Upper lobe of right lung (tissue), 1 donor: ENCODE results near the gene ARNT2. TPM values are rescaled to one million over a fixed set of nuclear protein-coding genes. Genes with fewer than 3 reads are reported as not detected.

Experiments
- ATAC-seq: fragments of 200-7000 bp; cut with Tn5 transposase; one replicate; pipeline ENCODE4 v1.9.1; 2020; ENCODE audit warnings: mild to moderate bottlenecking, moderate library complexity
- DNase-seq: peaks from one replicate; pipeline ENCODE4 v3.0.0-alpha.2; 2020
- H3K27ac ChIP-seq: fragments of 200-600 bp; one replicate; pipeline ENCODE4 v1.8.0; 2022
- H3K27me3 ChIP-seq: fragments of 200-600 bp; one replicate; pipeline ENCODE4 v1.8.0; 2022; ENCODE audit warnings: mild to moderate bottlenecking
- H3K36me3 ChIP-seq: fragments of 200-600 bp; one replicate; pipeline ENCODE4 v1.8.0; 2022
- H3K4me1 ChIP-seq: fragments of 200-600 bp; one replicate; pipeline ENCODE4 v1.8.0; 2022
- H3K4me3 ChIP-seq: fragments of 200-600 bp; one replicate; pipeline ENCODE4 v1.8.0; 2022; ENCODE audit warnings: mild to moderate bottlenecking
- H3K9me3 ChIP-seq: fragments of 200-600 bp; one replicate; pipeline ENCODE4 v1.8.0; 2022
- intact Hi-C: fragments of 100-400 bp; cut with DNase I; formaldehyde crosslinking; loops from one replicate; pipeline ENCODE4 v1.11.0; 2022
- total RNA-seq: library from RNA; stranded (reverse); fragmentation: NEBNext Ultra II Directional; extraction: Animal tissue kit (Norgen Biotek cat#: 25700); gene quantifications from one replicate; pipeline ENCODE4 v1.2.1, GENCODE V29; 2021
- TF ChIP-seq, protein P1 (sequence below): fragments of 200-600 bp; IDR thresholded peaks from one replicate; pipeline ENCODE4 v1.8.0; 2022; ENCODE audit warnings: antibody characterized with exemption
- donor health status: DM: no; HTN: yes; CAD: no; lungs with severe emphysema.

The ARNT2 gene
- total RNA-seq, 1 donor from 2014 or later: 12.9 TPM

DNA sequence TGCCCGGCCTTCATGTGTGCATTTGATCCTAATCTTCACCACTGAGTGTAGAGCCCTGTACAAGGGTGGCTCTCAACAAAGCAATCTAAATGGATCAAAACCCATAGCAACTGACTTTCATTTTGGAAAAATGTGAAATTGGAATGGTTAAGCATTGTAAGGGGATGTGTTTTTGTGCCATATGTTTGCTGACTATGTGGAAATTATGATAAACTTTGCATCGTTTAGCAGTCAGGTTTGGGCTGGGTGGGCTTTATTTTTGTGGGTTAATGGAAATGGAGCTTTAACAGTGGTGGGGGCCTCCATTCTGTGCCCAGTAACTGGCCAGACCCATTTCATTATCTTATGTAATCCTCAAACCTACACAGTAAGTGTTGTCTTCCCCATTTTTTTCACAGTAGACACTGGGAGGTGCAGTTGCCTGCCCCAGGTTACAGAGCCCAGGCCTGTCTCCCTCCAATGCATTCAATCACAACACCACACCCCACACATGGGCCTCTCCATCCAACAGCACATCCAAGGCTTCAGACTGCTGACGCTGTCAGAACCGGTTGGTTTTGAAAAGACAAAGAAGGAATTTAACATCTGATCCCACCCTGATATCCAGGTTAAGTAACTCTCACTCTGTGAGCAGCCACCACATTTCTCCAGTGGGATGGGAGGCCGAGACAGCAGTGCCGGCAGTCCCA lies 154.6 kb downstream of the ARNT2 start:
- Histone ChIP-seq H3K27ac (peak overlapping the region; percentile 58), H3K9me3 (no peaks in the 10 kb centered on the region), H3K27me3 (no peaks in the 10 kb centered on the region), H3K4me3 (no peak overlapping the region), H3K36me3 (no peaks in the 10 kb centered on the region), H3K4me1 (peaks cover 45% of the 10 kb centered on the region)
- TF ChIP-seq, protein P1, sequence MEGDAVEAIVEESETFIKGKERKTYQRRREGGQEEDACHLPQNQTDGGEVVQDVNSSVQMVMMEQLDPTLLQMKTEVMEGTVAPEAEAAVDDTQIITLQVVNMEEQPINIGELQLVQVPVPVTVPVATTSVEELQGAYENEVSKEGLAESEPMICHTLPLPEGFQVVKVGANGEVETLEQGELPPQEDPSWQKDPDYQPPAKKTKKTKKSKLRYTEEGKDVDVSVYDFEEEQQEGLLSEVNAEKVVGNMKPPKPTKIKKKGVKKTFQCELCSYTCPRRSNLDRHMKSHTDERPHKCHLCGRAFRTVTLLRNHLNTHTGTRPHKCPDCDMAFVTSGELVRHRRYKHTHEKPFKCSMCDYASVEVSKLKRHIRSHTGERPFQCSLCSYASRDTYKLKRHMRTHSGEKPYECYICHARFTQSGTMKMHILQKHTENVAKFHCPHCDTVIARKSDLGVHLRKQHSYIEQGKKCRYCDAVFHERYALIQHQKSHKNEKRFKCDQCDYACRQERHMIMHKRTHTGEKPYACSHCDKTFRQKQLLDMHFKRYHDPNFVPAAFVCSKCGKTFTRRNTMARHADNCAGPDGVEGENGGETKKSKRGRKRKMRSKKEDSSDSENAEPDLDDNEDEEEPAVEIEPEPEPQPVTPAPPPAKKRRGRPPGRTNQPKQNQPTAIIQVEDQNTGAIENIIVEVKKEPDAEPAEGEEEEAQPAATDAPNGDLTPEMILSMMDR: no peak
- ATAC-seq (peak; percentile 7), DNase-seq (no peak)
- intact Hi-C loops: no loop called here

DNA sequence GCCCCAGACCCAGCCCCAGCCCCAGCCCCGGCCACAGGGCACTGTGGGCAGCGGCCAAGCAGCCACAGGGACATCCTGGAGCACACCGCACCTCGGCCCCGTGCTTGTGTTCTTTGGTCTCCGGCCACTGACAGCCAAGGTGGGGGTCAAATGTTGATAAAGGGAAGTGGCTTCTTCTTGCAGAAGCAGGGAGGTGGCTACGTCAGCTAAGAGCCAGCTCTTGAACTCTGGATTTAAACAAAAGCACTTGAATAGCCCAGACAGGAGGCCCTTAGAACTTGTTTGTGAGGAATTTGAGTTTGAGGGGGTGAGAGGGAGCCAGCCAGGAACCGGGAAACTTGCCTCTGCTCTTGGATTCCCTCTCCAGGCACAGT lies 155.1 kb downstream of the ARNT2 start:
- Histone ChIP-seq H3K27ac (peak overlapping the region; percentile 58), H3K27me3 (no peaks in the 10 kb centered on the region), H3K4me1 (peaks cover 45% of the 10 kb centered on the region), H3K4me3 (no peak overlapping the region), H3K9me3 (no peaks in the 10 kb centered on the region), H3K36me3 (no peaks in the 10 kb centered on the region)
- ATAC-seq (peak; percentile 51), DNase-seq (peak; percentile 80)
- intact Hi-C loops: no loop called here
- TF ChIP-seq, protein P1: no peak

DNA sequence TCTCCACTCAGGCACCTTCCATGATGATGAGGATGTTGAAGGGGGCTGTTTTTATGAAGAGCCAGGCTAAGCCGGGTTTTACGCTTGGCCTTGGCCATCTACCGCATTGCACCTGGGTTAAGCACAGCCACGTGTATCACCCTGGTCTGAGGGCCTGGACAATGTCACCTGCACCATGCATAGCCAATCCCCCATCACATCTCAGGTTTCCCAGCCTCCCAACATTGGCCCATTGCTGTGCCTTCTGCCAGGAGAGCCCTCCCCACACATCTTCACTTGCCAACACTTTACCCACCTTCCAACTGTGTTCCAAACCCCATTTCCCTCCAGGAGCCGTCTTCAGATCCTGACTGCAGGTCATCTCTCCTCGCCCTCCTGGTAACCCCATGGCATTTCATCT lies 155.6 kb downstream of the ARNT2 start:
- no peak for DNase-seq
- Histone ChIP-seq H3K4me1 (peaks cover 45% of the 10 kb centered on the region), H3K27ac (peak overlapping the region; percentile 58), H3K4me3 (no peak overlapping the region), H3K36me3 (no peaks in the 10 kb centered on the region), H3K27me3 (no peaks in the 10 kb centered on the region), H3K9me3 (no peaks in the 10 kb centered on the region)
- TF ChIP-seq, protein P1: no peak
- intact Hi-C loops: loop anchor here (10.0 kb wide), 1 partner anchor 85 kb away; no protein-coding TSS in a partner anchor
- no peak for ATAC-seq

DNA sequence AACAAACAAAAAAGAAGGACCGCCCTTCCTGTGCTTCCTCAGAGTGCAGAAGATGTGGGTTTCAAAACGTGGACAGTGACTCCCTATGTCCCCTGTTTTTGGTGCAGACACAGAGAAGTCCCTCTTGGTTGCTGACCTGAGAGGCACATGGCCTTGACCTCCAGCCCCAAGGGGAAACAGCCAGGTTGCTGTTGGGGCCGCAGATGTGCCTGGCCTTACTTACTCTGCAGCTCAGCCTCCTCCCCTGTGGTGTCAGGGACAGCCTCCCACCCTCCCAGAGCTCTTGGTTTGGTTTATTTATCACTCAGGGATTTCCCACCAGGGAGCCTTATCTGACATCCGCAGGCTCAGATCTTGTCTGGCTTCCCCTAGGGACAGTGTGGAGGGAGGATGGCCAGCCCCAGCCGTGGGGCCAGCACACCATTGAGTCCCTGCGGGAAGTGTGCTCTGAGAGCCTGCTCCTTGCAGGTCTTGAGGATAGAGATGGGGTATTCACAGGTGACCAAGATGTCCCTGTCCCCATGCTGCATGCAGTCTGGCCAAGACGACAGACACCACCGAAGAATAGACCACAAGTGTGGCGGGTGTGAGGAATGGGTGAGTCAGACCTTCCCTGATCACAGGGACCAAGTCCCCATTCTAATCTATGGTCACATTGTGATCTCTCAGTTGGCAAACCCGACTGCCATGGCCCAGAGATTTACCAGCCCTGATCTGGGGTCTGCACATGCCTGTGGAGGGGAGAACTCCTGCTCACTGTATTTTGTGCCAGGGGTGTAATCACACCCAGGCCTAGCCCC lies 156.6 kb downstream of the ARNT2 start:
- Histone ChIP-seq H3K9me3 (no peaks in the 10 kb centered on the region), H3K4me3 (no peak overlapping the region), H3K36me3 (no peaks in the 10 kb centered on the region), H3K27me3 (no peaks in the 10 kb centered on the region), H3K27ac (peak overlapping the region; percentile 58), H3K4me1 (peaks cover 45% of the 10 kb centered on the region)
- peak; percentile 48 for DNase-seq
- peak; percentile 4 for ATAC-seq
- TF ChIP-seq, protein P1: no peak
- intact Hi-C loops: loop anchor here (10.0 kb wide), 1 partner anchor 86 kb away; no protein-coding TSS in a partner anchor

DNA sequence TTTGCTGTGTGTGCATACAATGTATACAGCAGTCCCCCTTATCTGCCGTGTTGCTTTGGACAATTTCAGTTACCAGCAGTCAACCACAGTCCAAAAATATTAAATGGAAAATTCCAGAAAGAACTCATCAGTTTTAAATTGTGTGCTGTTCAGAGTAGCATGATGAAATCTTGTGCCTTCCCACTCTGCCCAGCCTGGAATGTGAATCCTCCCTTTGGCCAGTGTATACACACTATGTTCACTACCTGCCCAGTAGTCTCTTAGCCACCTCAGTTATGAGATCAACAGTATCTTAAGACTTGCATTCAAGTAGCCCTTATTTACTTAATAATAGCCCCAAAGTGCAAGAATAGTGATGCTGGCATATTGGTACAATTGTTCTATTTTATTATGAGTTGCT lies 157.3 kb downstream of the ARNT2 start:
- Histone ChIP-seq H3K4me1 (peaks cover 41% of the 10 kb centered on the region), H3K4me3 (no peak overlapping the region), H3K27me3 (no peaks in the 10 kb centered on the region), H3K36me3 (no peaks in the 10 kb centered on the region), H3K27ac (peak overlapping the region; percentile 58), H3K9me3 (no peaks in the 10 kb centered on the region)
- no peak for DNase-seq
- no peak for ATAC-seq
- intact Hi-C loops: loop anchor here (10.0 kb wide), 1 partner anchor 87 kb away; no protein-coding TSS in a partner anchor
- TF ChIP-seq, protein P1: no peak
